WTC11 (cell line): Measurements from ENCODE around the gene PLD3.

Source experiments
- ATF2 ChIP-seq: sonication (generic); formaldehyde crosslinking; IDR thresholded peaks from 2 replicates; pipeline ENCODE4 v1.8.1; 2022; ENCODE audit warnings: low read depth, missing genetic modification reagents, borderline replicate concordance
- CTCF ChIP-seq: fragments of 200-600 bp; IDR thresholded peaks from 2 replicates; pipeline ENCODE4 v1.8.0; 2022; ENCODE audit warnings: antibody characterized with exemption
- ERG ChIP-seq: fragments of 250-450 bp; sonication (Bioruptor Pico); IDR thresholded peaks from 2 replicates; pipeline ENCODE4 v1.8.0; 2021; ENCODE audit warnings: mild to moderate bottlenecking
- FOXK1 ChIP-seq: sonication (generic); formaldehyde crosslinking; IDR thresholded peaks from 2 replicates; pipeline ENCODE4 v1.8.0; 2022; ENCODE audit warnings: mild to moderate bottlenecking, moderate library complexity, missing genetic modification reagents
- JUN ChIP-seq: sonication (generic); formaldehyde crosslinking; IDR thresholded peaks from 2 replicates; pipeline ENCODE4 v1.8.0; 2023; ENCODE audit warnings: mild to moderate bottlenecking, missing genetic modification reagents
- MXD4 ChIP-seq: fragments of 250-450 bp; sonication (Bioruptor Pico); IDR thresholded peaks from 2 replicates; pipeline ENCODE4 v1.8.0; 2021; ENCODE audit warnings: mild to moderate bottlenecking, moderate library complexity, borderline replicate concordance
- NR1H2 ChIP-seq: sonication (generic); formaldehyde crosslinking; IDR thresholded peaks from 2 replicates; pipeline ENCODE4 v1.9.0; 2021; ENCODE audit warnings: mild to moderate bottlenecking, moderate library complexity, missing genetic modification reagents
- STAT6 ChIP-seq: sonication (generic); formaldehyde crosslinking; conservative IDR thresholded peaks from 2 replicates; pipeline ENCODE4 v1.8.1; 2023; ENCODE audit warnings: mild to moderate bottlenecking, low read depth, missing genetic modification reagents, moderate library complexity
- TCF7 ChIP-seq: sonication (generic); formaldehyde crosslinking; IDR thresholded peaks from 2 replicates; pipeline ENCODE4 v1.8.0; 2022; ENCODE audit warnings: mild to moderate bottlenecking, low read depth, missing genetic modification reagents, moderate library complexity
- TEAD4 ChIP-seq: sonication (generic); formaldehyde crosslinking; IDR thresholded peaks from 2 replicates; pipeline ENCODE4 v1.8.0; 2022; ENCODE audit warnings: mild to moderate bottlenecking, missing genetic modification reagents
- USF1 ChIP-seq: sonication (generic); formaldehyde crosslinking; IDR thresholded peaks from 2 replicates; pipeline ENCODE4 v1.8.0; 2022; ENCODE audit warnings: mild to moderate bottlenecking, missing genetic modification reagents
- ZNF138 ChIP-seq: sonication (generic); formaldehyde crosslinking; conservative IDR thresholded peaks from 2 replicates; pipeline ENCODE4 v1.8.1; 2022; ENCODE audit warnings: mild to moderate bottlenecking, moderate library complexity, missing genetic modification reagents
- ZNF281 ChIP-seq: sonication (generic); formaldehyde crosslinking; IDR thresholded peaks from 2 replicates; pipeline ENCODE4 v1.8.0; 2023; ENCODE audit warnings: mild to moderate bottlenecking, missing genetic modification reagents

- no peak for TF ChIP-seq ERG (CRISPR knock-in tag)
- TF ChIP-seq CTCF: no peak
- TF ChIP-seq USF1 (CRISPR knock-in tag): no peak
- TF ChIP-seq ZNF138 (CRISPR knock-in tag): no peak
- no peak for TF ChIP-seq ZNF281 (CRISPR knock-in tag)
- TF ChIP-seq TEAD4 (CRISPR knock-in tag): no peak
- no peak for TF ChIP-seq FOXK1 (CRISPR knock-in tag)
- TF ChIP-seq MXD4: no peak
- TF ChIP-seq TCF7: no peak
- no peak for TF ChIP-seq NR1H2 (CRISPR knock-in tag)
- TF ChIP-seq STAT6 (CRISPR knock-in tag): no peak
- no peak for TF ChIP-seq JUN (CRISPR knock-in tag)
- no peak for TF ChIP-seq ATF2 (CRISPR knock-in tag)
These were observed 46.3 kb downstream of the PLD3 start for GRCh38 chr19:40394816-40395210.
